ENCODE measurements around the gene RPLP1. TPM values are rescaled to one million over a fixed set of nuclear protein-coding genes. Genes with fewer than 3 reads are reported as not detected.

RPLP1 gene
- total and polyA plus RNA-seq, 2 of the 8 experiments (the other 6 are each of a cell fraction or from before 2014, with no cell fraction given): 2,089 to 4,387 TPM

DNA sequence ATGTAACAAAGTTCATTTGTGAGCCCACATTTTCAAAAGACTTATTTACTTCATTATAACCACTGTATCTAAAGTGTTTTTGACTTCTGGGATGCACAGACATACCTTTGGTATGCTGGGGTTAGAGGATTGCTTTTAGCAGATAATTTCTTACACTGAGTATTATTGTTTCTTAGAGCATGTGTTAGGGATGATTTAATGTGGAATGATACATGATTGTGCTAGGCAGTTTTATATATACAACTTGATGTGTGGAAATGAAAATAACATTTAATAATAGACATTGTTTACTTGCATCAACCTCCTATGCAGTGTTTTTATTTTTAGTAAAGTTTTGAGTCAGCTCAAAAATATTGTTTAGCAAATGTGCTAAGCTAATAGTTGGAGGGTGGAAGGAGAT is 35.0 kb upstream of the RPLP1 start:
- DNase-seq (ENCODE audit: low read depth in 1 of 2, low spot score in 2 of 2) (no peak), FAIRE-seq (no peak)
- no peak overlapping the region for H3K4ac ChIP-seq (replicated peaks; ENCODE audit: insufficient read length, low read depth, low read length)
- H3K4me2 ChIP-seq (ENCODE audit: insufficient read depth in 1 of 2, low read depth in 2 of 2, low read length in 2 of 2): no peak overlapping the region
- peaks cover 0 to 2% (median under 1%) of the 10 kb centered on the region in 4 experiments; a peak in 2 of 7 replicates for H3K4me1 ChIP-seq (replicated peaks in 1 of 4; ENCODE audit: control insufficient read depth in 3 of 4, insufficient read depth in 4 of 4, low read length in 3 of 4)
- H2BK120ac ChIP-seq (replicated peaks; ENCODE audit: low read depth, low read length): no peak overlapping the region
- no peak overlapping the region for H4K91ac ChIP-seq (replicated peaks; ENCODE audit: insufficient read length, low read length)
- no peak overlapping the region for H2BK5ac ChIP-seq (ENCODE audit: low read depth, low read length)
- peaks cover 0 to 2% of the 10 kb centered on the region in 2 experiments for H4K20me1 ChIP-seq (replicated peaks in 1 of 2; ENCODE audit: control insufficient read depth in 1 of 2, insufficient read depth in 2 of 2, low read length in 2 of 2)
- H3K79me1 ChIP-seq (ENCODE audit: low read depth, low read length): peaks cover 3% of the 10 kb centered on the region
- H3K23me2 ChIP-seq (ENCODE audit: low read depth, low read length): peaks cover 5% of the 10 kb centered on the region; the same call in 1 of the 2 replicates
- no peak overlapping the region for H3K27ac ChIP-seq (ENCODE audit: low read depth, low read length)
- POLR2A ChIA-PET (ENCODE audit: partially characterized antibody): interaction anchor here (0.9 to 8.0 kb wide), 4 partner anchors 9 to 34 kb away, joined by 3 to 97 read pairs (median 3); partner anchors contain the start of gene RPLP1
- H3K23ac ChIP-seq (ENCODE audit: insufficient read length): no peak overlapping the region
- H3K36me3 ChIP-seq (ENCODE audit: control insufficient read depth in 2 of 4, insufficient read depth in 4 of 4, low read length in 3 of 4): peaks cover 8 to 51% (median 42%) of the 10 kb centered on the region in 4 experiments
- no peak for TF ChIP-seq TAF1 (IDR thresholded peaks at IDR 0.05; ENCODE audit: low read depth, low read length)
- no peak for TF ChIP-seq EGR1 (IDR thresholded peaks at IDR 0.05; ENCODE audit: borderline replicate concordance, low read depth, low read length)
- no peak for TF ChIP-seq KDM5A (IDR thresholded peaks at IDR 0.05; ENCODE audit: low read length)
- TF ChIP-seq CHD2 (IDR thresholded peaks at IDR 0.05; ENCODE audit: low read length): no peak
- TF ChIP-seq TAF7 (optimal IDR thresholded peaks at IDR 0.05; ENCODE audit: borderline replicate concordance, low read depth, low read length): no peak
- TF ChIP-seq GTF2F1 (IDR thresholded peaks at IDR 0.05; ENCODE audit: borderline replicate concordance, low read depth, low read length): no peak
- no peak for TF ChIP-seq CREB1 (IDR thresholded peaks at IDR 0.05)
- H3K27me3 ChIP-seq (replicated peaks in 1 of 4; ENCODE audit: control insufficient read depth in 3 of 4, extremely low read depth in 1 of 4, insufficient read depth in 3 of 4, low read length in 3 of 4): no peaks in the 10 kb centered on the region
- CTCF ChIA-PET (ENCODE audit: partially characterized antibody): interaction anchor here (0.9 to 1.4 kb wide), 3 partner anchors 17 to 355 kb away, joined by 3 read pairs; no protein-coding TSS in a partner anchor
- no peak overlapping the region for H3K18ac ChIP-seq (ENCODE audit: extremely low read depth, low read length)
- no peak overlapping the region for H4K8ac ChIP-seq (ENCODE audit: extremely low read depth, insufficient read depth, low read length)
- H4K5ac ChIP-seq (ENCODE audit: insufficient read length, low read depth, low read length): no peak overlapping the region
- no peak overlapping the region for H2BK15ac ChIP-seq (ENCODE audit: low read length)
- no peak overlapping the region for H3K56ac ChIP-seq (replicated peaks; ENCODE audit: insufficient read length, low read depth, low read length)
- H2AFZ ChIP-seq (ENCODE audit: low read length): no peak overlapping the region
- H2AK5ac ChIP-seq (ENCODE audit: low read depth, low read length): no peak overlapping the region
- H3K4me3 ChIP-seq (ENCODE audit: extremely low read depth in 1 of 4, insufficient read depth in 2 of 4, low read depth in 3 of 4, low read length in 4 of 4): no peak overlapping the region
- no peak overlapping the region for H2BK20ac ChIP-seq (ENCODE audit: low read length)
- H2BK12ac ChIP-seq (ENCODE audit: low read depth, low read length): no peak overlapping the region
- H3K9me3 ChIP-seq (ENCODE audit: insufficient read depth in 2 of 2, low read depth in 1 of 2, low read length in 1 of 2): no peaks in the 10 kb centered on the region
- H3K79me2 ChIP-seq (ENCODE audit: control insufficient read depth in 1 of 2, insufficient read depth in 2 of 2, low read length in 2 of 2): peaks cover 5 to 43% of the 10 kb centered on the region in 2 experiments; a peak in 3 of 4 replicates
- H3K14ac ChIP-seq (ENCODE audit: insufficient read length): no peak overlapping the region
- no peak overlapping the region for H3K9ac ChIP-seq (replicated peaks in 1 of 4; ENCODE audit: extremely low read depth in 1 of 4, low read depth in 3 of 4, low read length in 3 of 4)

All from H1 (cell line).